ENCODE measurements around the gene ASAP2. TPM values are rescaled to one million over a fixed set of nuclear protein-coding genes. Genes with fewer than 3 reads are reported as not detected.

ASAP2 gene
- total RNA-seq, 1 donor = 66.2 TPM

DNA sequence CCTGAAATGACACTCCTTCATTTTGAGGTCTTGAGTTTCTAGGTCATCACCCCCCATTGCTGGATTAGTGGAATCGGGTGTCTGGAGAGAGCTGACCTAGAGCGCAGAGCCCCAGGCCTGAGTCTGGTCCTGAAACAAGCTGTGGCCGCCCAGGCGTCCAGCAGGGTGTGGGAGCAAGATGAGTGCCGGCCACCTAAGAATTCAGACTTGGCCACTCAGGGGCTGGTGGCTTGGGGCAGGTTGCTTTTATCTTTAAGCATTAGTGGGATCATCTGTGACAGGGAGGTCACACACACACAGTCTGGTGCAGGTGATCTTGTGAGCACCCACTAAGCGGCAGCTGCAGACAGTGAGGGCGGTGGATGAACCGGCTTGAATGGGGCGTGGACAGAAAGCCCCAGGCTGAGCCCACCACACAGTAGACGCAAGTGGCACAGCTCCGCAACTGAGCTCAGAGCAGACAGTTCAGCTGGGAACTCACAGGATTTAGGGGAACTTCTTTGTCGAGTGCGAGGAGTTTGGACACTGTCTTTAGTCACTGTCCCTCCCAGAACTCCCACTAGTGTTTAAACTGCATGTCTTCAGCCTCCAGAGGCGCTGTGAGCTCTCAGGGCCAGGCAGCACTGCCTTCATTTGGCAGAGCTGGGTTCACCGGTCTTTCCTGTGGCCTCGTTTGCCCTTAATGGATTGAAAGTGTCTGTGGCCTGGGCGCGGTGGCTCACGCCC lies 195.2 kb downstream of the ASAP2 start:
- TF ChIP-seq, protein P1, sequence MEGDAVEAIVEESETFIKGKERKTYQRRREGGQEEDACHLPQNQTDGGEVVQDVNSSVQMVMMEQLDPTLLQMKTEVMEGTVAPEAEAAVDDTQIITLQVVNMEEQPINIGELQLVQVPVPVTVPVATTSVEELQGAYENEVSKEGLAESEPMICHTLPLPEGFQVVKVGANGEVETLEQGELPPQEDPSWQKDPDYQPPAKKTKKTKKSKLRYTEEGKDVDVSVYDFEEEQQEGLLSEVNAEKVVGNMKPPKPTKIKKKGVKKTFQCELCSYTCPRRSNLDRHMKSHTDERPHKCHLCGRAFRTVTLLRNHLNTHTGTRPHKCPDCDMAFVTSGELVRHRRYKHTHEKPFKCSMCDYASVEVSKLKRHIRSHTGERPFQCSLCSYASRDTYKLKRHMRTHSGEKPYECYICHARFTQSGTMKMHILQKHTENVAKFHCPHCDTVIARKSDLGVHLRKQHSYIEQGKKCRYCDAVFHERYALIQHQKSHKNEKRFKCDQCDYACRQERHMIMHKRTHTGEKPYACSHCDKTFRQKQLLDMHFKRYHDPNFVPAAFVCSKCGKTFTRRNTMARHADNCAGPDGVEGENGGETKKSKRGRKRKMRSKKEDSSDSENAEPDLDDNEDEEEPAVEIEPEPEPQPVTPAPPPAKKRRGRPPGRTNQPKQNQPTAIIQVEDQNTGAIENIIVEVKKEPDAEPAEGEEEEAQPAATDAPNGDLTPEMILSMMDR (IDR thresholded peaks at IDR 0.05; ENCODE audit: extremely low read depth, low read depth, low read length) = peak; percentile 10
- Histone ChIP-seq H3K4me2 (ENCODE audit: insufficient read depth, low read length) (no peak overlapping the region), H4K20me1 (ENCODE audit: insufficient read depth, low read length) (no peaks in the 10 kb centered on the region), H2AFZ (ENCODE audit: low read length) (no peak overlapping the region), H3K79me2 (ENCODE audit: insufficient read depth, low read length) (no peaks in the 10 kb centered on the region), H3K9me3 (ENCODE audit: low read depth, low read length) (no peaks in the 10 kb centered on the region), H3K36me3 (ENCODE audit: insufficient read depth, low read length) (peaks cover 62% of the 10 kb centered on the region), H3K27me3 (ENCODE audit: insufficient read depth, low read length) (no peaks in the 10 kb centered on the region), H3K4me3 (ENCODE audit: insufficient read depth, low read length) (no peak overlapping the region), H3K27ac (ENCODE audit: low read depth, low read length) (no peak overlapping the region), H3K4me1 (ENCODE audit: insufficient read depth, low read length) (peaks cover 12% of the 10 kb centered on the region)
- peak; percentile 59 for DNase-seq (ENCODE audit: insufficient read length, low spot score, missing footprints)

DNA sequence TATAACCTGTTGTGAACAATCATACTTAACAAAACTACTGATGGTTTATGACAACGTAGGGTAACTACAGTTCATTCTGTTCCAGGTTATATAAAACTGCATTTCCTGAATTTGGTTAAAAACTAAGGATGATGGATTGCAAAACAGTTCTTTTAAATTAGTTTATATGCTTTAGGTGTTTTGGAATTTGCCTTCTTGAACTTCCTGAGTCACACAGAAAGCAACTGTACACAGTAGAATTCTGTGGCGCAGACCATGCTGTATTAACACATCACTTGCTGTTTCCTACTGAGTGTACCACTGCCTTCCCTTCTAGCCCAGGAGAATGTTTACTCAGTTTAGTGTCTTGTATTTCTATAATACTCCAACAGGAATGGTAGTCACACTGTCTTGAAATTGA lies 197.3 kb downstream of the ASAP2 start:
- Histone ChIP-seq H3K4me2 (ENCODE audit: insufficient read depth, low read length) (no peak overlapping the region), H2AFZ (ENCODE audit: low read length) (no peak overlapping the region), H3K27me3 (ENCODE audit: insufficient read depth, low read length) (no peaks in the 10 kb centered on the region), H3K4me3 (ENCODE audit: insufficient read depth, low read length) (no peak overlapping the region), H3K36me3 (ENCODE audit: insufficient read depth, low read length) (peaks cover 62% of the 10 kb centered on the region), H4K20me1 (ENCODE audit: insufficient read depth, low read length) (peaks cover 2% of the 10 kb centered on the region), H3K27ac (ENCODE audit: low read depth, low read length) (no peak overlapping the region), H3K79me2 (ENCODE audit: insufficient read depth, low read length) (no peaks in the 10 kb centered on the region), H3K9me3 (ENCODE audit: low read depth, low read length) (no peaks in the 10 kb centered on the region), H3K4me1 (ENCODE audit: insufficient read depth, low read length) (peaks cover 20% of the 10 kb centered on the region)
- DNase-seq (ENCODE audit: insufficient read length, low spot score, missing footprints) = peak; percentile 14
- TF ChIP-seq, protein P1 (IDR thresholded peaks at IDR 0.05; ENCODE audit: extremely low read depth, low read depth, low read length) = no peak

DNA sequence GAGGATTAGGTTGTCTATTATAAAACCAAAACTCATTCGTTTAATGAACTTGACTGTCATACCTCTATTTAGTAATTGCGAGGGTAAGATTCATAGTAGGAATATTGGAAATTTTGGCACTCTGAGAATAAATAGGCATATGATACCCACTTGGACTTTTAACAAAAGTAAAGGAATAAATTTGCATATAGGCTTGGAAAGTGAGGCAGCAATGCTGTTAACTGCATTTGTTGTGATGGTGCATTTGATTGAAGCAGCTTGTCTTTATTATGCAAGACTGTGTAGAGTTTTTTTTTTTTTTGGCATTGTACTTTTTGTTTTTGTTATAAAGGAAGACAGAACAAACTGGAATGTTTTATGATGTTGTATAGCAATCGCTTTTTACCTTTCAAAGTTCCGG lies 197.8 kb downstream of the ASAP2 start:
- no peak overlapping the region for H2AFZ ChIP-seq (ENCODE audit: low read length)
- no peaks in the 10 kb centered on the region for H3K27me3 ChIP-seq (ENCODE audit: insufficient read depth, low read length)
- peaks cover 4% of the 10 kb centered on the region for H4K20me1 ChIP-seq (ENCODE audit: insufficient read depth, low read length)
- H3K9me3 ChIP-seq (ENCODE audit: low read depth, low read length) = no peaks in the 10 kb centered on the region
- TF ChIP-seq, protein P1 (IDR thresholded peaks at IDR 0.05; ENCODE audit: extremely low read depth, low read depth, low read length) = no peak
- H3K36me3 ChIP-seq (ENCODE audit: insufficient read depth, low read length) = peaks cover 62% of the 10 kb centered on the region
- no peak overlapping the region for H3K4me2 ChIP-seq (ENCODE audit: insufficient read depth, low read length)
- DNase-seq (ENCODE audit: insufficient read length, low spot score, missing footprints) = no peak
- no peaks in the 10 kb centered on the region for H3K79me2 ChIP-seq (ENCODE audit: insufficient read depth, low read length)
- H3K4me1 ChIP-seq (ENCODE audit: insufficient read depth, low read length) = peaks cover 20% of the 10 kb centered on the region
- H3K27ac ChIP-seq (ENCODE audit: low read depth, low read length) = no peak overlapping the region
- no peak overlapping the region for H3K4me3 ChIP-seq (ENCODE audit: insufficient read depth, low read length)

DNA sequence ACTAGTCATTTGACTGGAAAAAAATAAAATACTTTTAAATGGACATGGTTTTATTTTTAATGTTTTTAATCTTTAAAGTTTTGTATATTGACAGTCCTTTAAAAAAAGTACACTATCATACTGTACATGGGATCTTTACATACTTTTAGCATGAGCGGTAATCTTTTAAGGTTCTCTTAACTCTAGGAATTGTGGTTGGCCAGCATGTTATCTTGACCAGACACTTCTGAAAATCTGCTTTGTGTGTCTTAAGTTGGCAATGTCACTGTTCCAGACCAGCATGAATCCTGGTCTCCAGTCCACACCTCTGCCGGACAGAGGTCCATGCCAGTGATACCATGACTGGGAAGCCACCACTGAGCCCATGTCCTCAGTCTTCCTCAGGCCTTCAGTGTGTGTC lies 199.0 kb downstream of the ASAP2 start:
- TF ChIP-seq, protein P1 (IDR thresholded peaks at IDR 0.05; ENCODE audit: extremely low read depth, low read depth, low read length) = no peak
- no peak overlapping the region for H3K27ac ChIP-seq (ENCODE audit: low read depth, low read length)
- DNase-seq (ENCODE audit: insufficient read length, low spot score, missing footprints) = no peak
- no peak overlapping the region for H2AFZ ChIP-seq (ENCODE audit: low read length)
- no peaks in the 10 kb centered on the region for H3K9me3 ChIP-seq (ENCODE audit: low read depth, low read length)
- peaks cover 4% of the 10 kb centered on the region for H4K20me1 ChIP-seq (ENCODE audit: insufficient read depth, low read length)
- peaks cover 65% of the 10 kb centered on the region for H3K36me3 ChIP-seq (ENCODE audit: insufficient read depth, low read length)
- no peak overlapping the region for H3K4me2 ChIP-seq (ENCODE audit: insufficient read depth, low read length)
- H3K4me3 ChIP-seq (ENCODE audit: insufficient read depth, low read length) = no peak overlapping the region
- no peaks in the 10 kb centered on the region for H3K27me3 ChIP-seq (ENCODE audit: insufficient read depth, low read length)
- peaks cover 20% of the 10 kb centered on the region for H3K4me1 ChIP-seq (ENCODE audit: insufficient read depth, low read length)
- H3K79me2 ChIP-seq (ENCODE audit: insufficient read depth, low read length) = no peaks in the 10 kb centered on the region

All from osteoblast (primary cell).